Transverse colon (tissue), 3 donors: ENCODE measurements around the gene APOC4.
A peak's percentile ranks its signal among the peaks of the same experiment; 100 is the strongest.

Source experiments
- CTCF ChIP-seq, 5 experiments: fragments of 200-600 bp in 3 of 5; fragments of 450-650 bp in 2 of 5; sonication (generic) in 3 of 5; IDR thresholded peaks; 1 replicate in 2 of 5; 2 replicates in 3 of 5; pipeline ENCODE4 v1.5.1; 2016 to 2017; ENCODE audit warnings: antibody characterized with exemption in 5 of 5, inconsistent platforms in 3 of 5, mild to moderate bottlenecking in 2 of 5, moderate library complexity in 1 of 5
- EP300 ChIP-seq: sonication (generic); formaldehyde crosslinking; IDR thresholded peaks from one replicate; pipeline ENCODE4 v1.6.1; 2017; ENCODE audit warnings: antibody characterized with exemption, low read depth
- POLR2A ChIP-seq: fragments of 450-650 bp; IDR thresholded peaks from one replicate; pipeline ENCODE4 v1.6.1; 2016; ENCODE audit warnings: antibody characterized with exemption, mild to moderate bottlenecking, moderate library complexity

GRCh38 chr19:44905437-44906160 is 36.4 kb upstream of the APOC4 start, which contains the start of gene APOE:
- TF ChIP-seq CTCF (IDR thresholded peaks at IDR 0.05) = no peak
- peak; percentile 50 for TF ChIP-seq POLR2A
- no peak for TF ChIP-seq EP300
